ENCODE measurements around the gene OR14A2. TPM values are rescaled to one million over a fixed set of nuclear protein-coding genes. Genes with fewer than 3 reads are reported as not detected.
"Not testable (repeated sequence)": the region's sequence is repeated elsewhere in the genome, so short reads cannot be mapped to it uniquely, and the experiment has no call there.

OR14A2 gene
- total RNA-seq, 1 donor from 2014 or later = not detected

DNA sequence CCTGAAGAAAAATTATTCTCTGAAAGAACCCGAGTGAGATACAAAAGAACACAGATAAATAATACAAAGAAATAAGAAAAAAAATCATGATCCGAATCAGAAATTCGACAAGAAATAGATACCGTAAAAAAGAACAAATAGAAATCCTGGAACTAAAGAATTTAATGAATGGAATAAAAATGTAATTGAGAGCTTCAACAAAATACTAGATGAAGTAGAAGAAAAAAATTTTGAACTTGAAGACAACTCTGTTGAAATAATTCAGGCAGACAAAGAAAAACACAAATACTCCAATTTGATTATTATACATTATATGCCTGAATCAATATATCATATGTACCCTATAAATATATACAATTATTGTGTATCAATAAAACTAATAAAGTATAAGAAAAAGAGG, 26.7 kb downstream of the OR14A2 start:
- no peaks in the 10 kb centered on the region for H3K9me3 Mint-ChIP-seq (ENCODE audit: unreplicated experiment)
- H3K27me3 Mint-ChIP-seq (ENCODE audit: low read depth, unreplicated experiment) = no peaks in the 10 kb centered on the region
- no peaks in the 10 kb centered on the region for H3K36me3 Mint-ChIP-seq (ENCODE audit: low read depth, unreplicated experiment)
- H3K9me3 ChIP-seq (ENCODE audit: insufficient read depth, low read depth, low read length) = peaks cover 12% of the 10 kb centered on the region
- no peak overlapping the region for H3K9ac ChIP-seq (ENCODE audit: low read length)
- TF ChIP-seq, protein P1, sequence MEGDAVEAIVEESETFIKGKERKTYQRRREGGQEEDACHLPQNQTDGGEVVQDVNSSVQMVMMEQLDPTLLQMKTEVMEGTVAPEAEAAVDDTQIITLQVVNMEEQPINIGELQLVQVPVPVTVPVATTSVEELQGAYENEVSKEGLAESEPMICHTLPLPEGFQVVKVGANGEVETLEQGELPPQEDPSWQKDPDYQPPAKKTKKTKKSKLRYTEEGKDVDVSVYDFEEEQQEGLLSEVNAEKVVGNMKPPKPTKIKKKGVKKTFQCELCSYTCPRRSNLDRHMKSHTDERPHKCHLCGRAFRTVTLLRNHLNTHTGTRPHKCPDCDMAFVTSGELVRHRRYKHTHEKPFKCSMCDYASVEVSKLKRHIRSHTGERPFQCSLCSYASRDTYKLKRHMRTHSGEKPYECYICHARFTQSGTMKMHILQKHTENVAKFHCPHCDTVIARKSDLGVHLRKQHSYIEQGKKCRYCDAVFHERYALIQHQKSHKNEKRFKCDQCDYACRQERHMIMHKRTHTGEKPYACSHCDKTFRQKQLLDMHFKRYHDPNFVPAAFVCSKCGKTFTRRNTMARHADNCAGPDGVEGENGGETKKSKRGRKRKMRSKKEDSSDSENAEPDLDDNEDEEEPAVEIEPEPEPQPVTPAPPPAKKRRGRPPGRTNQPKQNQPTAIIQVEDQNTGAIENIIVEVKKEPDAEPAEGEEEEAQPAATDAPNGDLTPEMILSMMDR (IDR thresholded peaks at IDR 0.05; ENCODE audit: insufficient read depth, low read depth, low read length) = no peak
- TF ChIP-seq EZH2 (IDR thresholded peaks at IDR 0.05; ENCODE audit: insufficient read depth, low read length) = no peak
- H3K4me1 ChIP-seq (ENCODE audit: insufficient read depth, low read length) = no peaks in the 10 kb centered on the region
- no peaks in the 10 kb centered on the region for H3K4me1 Mint-ChIP-seq (ENCODE audit: low read depth, unreplicated experiment)
- H3K4me3 ChIP-seq (ENCODE audit: insufficient read depth, low read depth, low read length) = no peak overlapping the region
- H3K27ac ChIP-seq (ENCODE audit: low read depth, low read length) = no peak overlapping the region
- H3K36me3 ChIP-seq (ENCODE audit: insufficient read depth, low read length) = no peaks in the 10 kb centered on the region
- H3K27me3 ChIP-seq (ENCODE audit: insufficient read depth, low read length) = no peaks in the 10 kb centered on the region
- no peak overlapping the region for H3K4me2 ChIP-seq (ENCODE audit: low read length)
- H4K20me1 ChIP-seq (ENCODE audit: insufficient read depth, low read length) = no peaks in the 10 kb centered on the region
- H3K27ac Mint-ChIP-seq (ENCODE audit: unreplicated experiment) = no peak overlapping the region
- no peaks in the 10 kb centered on the region for H3K79me2 ChIP-seq (ENCODE audit: insufficient read depth, low read length)
- no peak overlapping the region for H2AFZ ChIP-seq (ENCODE audit: low read depth, low read length)
- DNase-seq (ENCODE audit: low read depth) = no peak
- no peak overlapping the region for H3K4me3 Mint-ChIP-seq (ENCODE audit: unreplicated experiment)
- FAIRE-seq = no peak

DNA sequence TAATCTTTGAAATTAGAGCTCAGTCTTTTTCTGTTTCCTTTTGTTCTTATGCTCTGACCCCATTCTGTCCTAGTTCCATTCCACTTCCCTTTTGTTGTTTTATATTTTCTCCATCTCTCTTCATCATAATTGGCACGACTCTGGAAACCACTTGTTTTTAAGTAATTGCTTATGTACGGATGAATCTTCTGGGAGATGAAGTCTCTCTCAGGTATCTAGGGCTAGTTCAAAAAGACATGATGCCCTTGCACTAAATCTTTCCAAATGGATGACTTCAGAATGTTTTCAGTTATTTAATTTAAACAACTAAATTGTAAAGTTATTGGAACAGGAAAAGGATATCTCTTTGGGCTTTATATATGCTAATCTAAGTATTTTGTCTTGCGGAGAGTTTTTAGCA, 31.4 kb downstream of the OR14A2 start, which contains the start of gene OR6F1:
OR6F1 (minus strand) TSS at position 101 of the 400 bp plus-strand sequence. CDS start 3,891 bp downstream, outside the sequence.
- H3K27ac ChIP-seq (ENCODE audit: low read depth, low read length) = no peak within 1 kb of the TSS
- no peak within 1 kb of the TSS for H3K9ac ChIP-seq (ENCODE audit: low read length)
- Mint-ChIP-seq H3K27me3 (ENCODE audit: low read depth, unreplicated experiment) (no peaks in the 10 kb centered on the region), H3K9me3 (ENCODE audit: unreplicated experiment) (no peaks in the 10 kb centered on the region), H3K4me3 (ENCODE audit: unreplicated experiment) (no peak within 1 kb of the TSS), H3K27ac (ENCODE audit: unreplicated experiment) (no peak within 1 kb of the TSS), H3K36me3 (ENCODE audit: low read depth, unreplicated experiment) (no peaks in the 10 kb centered on the region), H3K4me1 (ENCODE audit: low read depth, unreplicated experiment) (no peaks in the 10 kb centered on the region)
- FAIRE-seq = no peak
- H3K4me1 ChIP-seq (ENCODE audit: insufficient read depth, low read length) = no peaks in the 10 kb centered on the region
- H3K79me2 ChIP-seq (ENCODE audit: insufficient read depth, low read length) = no peaks in the 10 kb centered on the region
- no peaks in the 10 kb centered on the region for H3K36me3 ChIP-seq (ENCODE audit: insufficient read depth, low read length)
- TF ChIP-seq EZH2 (IDR thresholded peaks at IDR 0.05; ENCODE audit: insufficient read depth, low read length) = no peak
- TF ChIP-seq, protein P1 (IDR thresholded peaks at IDR 0.05; ENCODE audit: insufficient read depth, low read depth, low read length) = no peak
- no peak for DNase-seq (ENCODE audit: low read depth)
- H3K9me3 ChIP-seq (ENCODE audit: insufficient read depth, low read depth, low read length) = peaks cover 6% of the 10 kb centered on the region
- H2AFZ ChIP-seq (ENCODE audit: low read depth, low read length) = no peak within 1 kb of the TSS
- no peaks in the 10 kb centered on the region for H4K20me1 ChIP-seq (ENCODE audit: insufficient read depth, low read length)
- H3K4me3 ChIP-seq (ENCODE audit: insufficient read depth, low read depth, low read length) = no peak within 1 kb of the TSS
- H3K27me3 ChIP-seq (ENCODE audit: insufficient read depth, low read length) = no peaks in the 10 kb centered on the region
- no peak within 1 kb of the TSS for H3K4me2 ChIP-seq (ENCODE audit: low read length)

DNA sequence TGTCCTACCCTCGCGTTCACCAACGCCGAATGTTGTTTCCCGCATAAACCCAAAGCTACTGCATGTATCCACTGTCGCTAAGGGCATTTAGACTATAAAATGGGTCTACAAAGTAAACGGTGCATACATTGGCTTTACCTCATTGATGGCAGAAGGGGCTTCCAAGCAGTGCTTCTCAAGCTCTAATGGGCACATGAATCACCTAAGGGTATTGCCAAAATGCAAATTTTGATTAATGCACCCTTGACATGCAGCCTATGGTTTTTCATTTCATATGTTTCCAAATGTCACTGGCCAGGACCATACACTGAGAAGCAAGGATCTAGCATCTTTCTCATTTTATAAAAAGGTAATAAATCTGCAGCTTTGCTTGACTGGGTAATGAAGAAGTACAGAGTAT, 34.2 kb downstream of the OR14A2 start:
- Histone ChIP-seq H3K36me3 (ENCODE audit: insufficient read depth, low read length) (no peaks in the 10 kb centered on the region), H2AFZ (ENCODE audit: low read depth, low read length) (no peak overlapping the region), H3K79me2 (ENCODE audit: insufficient read depth, low read length) (no peaks in the 10 kb centered on the region), H3K27me3 (ENCODE audit: insufficient read depth, low read length) (no peaks in the 10 kb centered on the region), H3K4me1 (ENCODE audit: insufficient read depth, low read length) (no peaks in the 10 kb centered on the region), H3K4me2 (ENCODE audit: low read length) (no peak overlapping the region), H4K20me1 (ENCODE audit: insufficient read depth, low read length) (no peaks in the 10 kb centered on the region), H3K4me3 (ENCODE audit: insufficient read depth, low read depth, low read length) (no peak overlapping the region), H3K9ac (ENCODE audit: low read length) (no peak overlapping the region), H3K9me3 (ENCODE audit: insufficient read depth, low read depth, low read length) (no peaks in the 10 kb centered on the region), H3K27ac (ENCODE audit: low read depth, low read length) (no peak overlapping the region)
- Mint-ChIP-seq H3K36me3 (ENCODE audit: low read depth, unreplicated experiment) (no peaks in the 10 kb centered on the region), H3K9me3 (ENCODE audit: unreplicated experiment) (no peaks in the 10 kb centered on the region), H3K27me3 (ENCODE audit: low read depth, unreplicated experiment) (no peaks in the 10 kb centered on the region), H3K4me3 (ENCODE audit: unreplicated experiment) (no peak overlapping the region), H3K27ac (ENCODE audit: unreplicated experiment) (no peak overlapping the region), H3K4me1 (ENCODE audit: low read depth, unreplicated experiment) (no peaks in the 10 kb centered on the region)
- FAIRE-seq (no peak), DNase-seq (ENCODE audit: low read depth) (no peak)
- TF ChIP-seq, protein P1 (IDR thresholded peaks at IDR 0.05; ENCODE audit: insufficient read depth, low read depth, low read length) = no peak
- no peak for TF ChIP-seq EZH2 (IDR thresholded peaks at IDR 0.05; ENCODE audit: insufficient read depth, low read length)

DNA sequence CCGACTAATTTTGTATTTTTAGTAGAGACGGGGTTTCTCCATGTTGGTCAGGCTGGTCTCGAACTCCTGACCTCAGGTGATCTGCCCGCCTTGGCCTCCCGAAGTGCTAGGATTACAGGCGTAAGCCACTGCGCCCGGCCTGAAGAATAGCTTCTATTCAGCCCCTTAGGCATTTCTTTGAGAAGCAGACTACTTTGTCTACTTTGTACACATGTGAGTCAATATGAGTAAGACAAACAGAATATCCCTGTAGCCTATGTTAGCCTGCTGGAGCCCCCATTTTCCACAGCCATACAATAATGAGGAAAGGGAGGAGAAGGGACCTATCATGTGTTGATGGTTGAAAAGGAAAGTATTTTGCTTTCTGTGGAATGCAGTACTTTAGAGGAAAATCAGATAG, 37.3 kb downstream of the OR14A2 start:
- not testable (repeated sequence) for H3K9me3 ChIP-seq (ENCODE audit: insufficient read depth, low read depth, low read length); FAIRE-seq; H4K20me1 ChIP-seq (ENCODE audit: insufficient read depth, low read length)

More for the DNA sequence above, 37.3 kb downstream of the OR14A2 start:
- not testable (repeated sequence) for H3K9me3 Mint-ChIP-seq (ENCODE audit: unreplicated experiment); H3K4me2 ChIP-seq (ENCODE audit: low read length); H3K27ac ChIP-seq (ENCODE audit: low read depth, low read length); H3K79me2 ChIP-seq (ENCODE audit: insufficient read depth, low read length); H3K9ac ChIP-seq (ENCODE audit: low read length); H3K4me3 ChIP-seq (ENCODE audit: insufficient read depth, low read depth, low read length); H3K27me3 ChIP-seq (ENCODE audit: insufficient read depth, low read length); H3K36me3 ChIP-seq (ENCODE audit: insufficient read depth, low read length); H3K4me1 Mint-ChIP-seq (ENCODE audit: low read depth, unreplicated experiment); H3K27me3 Mint-ChIP-seq (ENCODE audit: low read depth, unreplicated experiment); H3K4me1 ChIP-seq (ENCODE audit: insufficient read depth, low read length); H2AFZ ChIP-seq (ENCODE audit: low read depth, low read length); H3K4me3 Mint-ChIP-seq (ENCODE audit: unreplicated experiment); DNase-seq (ENCODE audit: low read depth); H3K36me3 Mint-ChIP-seq (ENCODE audit: low read depth, unreplicated experiment); H3K27ac Mint-ChIP-seq (ENCODE audit: unreplicated experiment)

All from astrocyte (in vitro differentiated cells and primary cell).